ENCODE measurements around the gene MYO5C. TPM values are rescaled to one million over a fixed set of nuclear protein-coding genes. Genes with fewer than 3 reads are reported as not detected.
"Not testable (repeated sequence)": the region's sequence is repeated elsewhere in the genome, so short reads cannot be mapped to it uniquely, and the experiment has no call there.

MYO5C gene
- total and polyA plus RNA-seq, 2 of the 8 experiments (the other 6 are each of a cell fraction or from before 2014, with no cell fraction given), result 8.2 to 26.7 TPM

DNA sequence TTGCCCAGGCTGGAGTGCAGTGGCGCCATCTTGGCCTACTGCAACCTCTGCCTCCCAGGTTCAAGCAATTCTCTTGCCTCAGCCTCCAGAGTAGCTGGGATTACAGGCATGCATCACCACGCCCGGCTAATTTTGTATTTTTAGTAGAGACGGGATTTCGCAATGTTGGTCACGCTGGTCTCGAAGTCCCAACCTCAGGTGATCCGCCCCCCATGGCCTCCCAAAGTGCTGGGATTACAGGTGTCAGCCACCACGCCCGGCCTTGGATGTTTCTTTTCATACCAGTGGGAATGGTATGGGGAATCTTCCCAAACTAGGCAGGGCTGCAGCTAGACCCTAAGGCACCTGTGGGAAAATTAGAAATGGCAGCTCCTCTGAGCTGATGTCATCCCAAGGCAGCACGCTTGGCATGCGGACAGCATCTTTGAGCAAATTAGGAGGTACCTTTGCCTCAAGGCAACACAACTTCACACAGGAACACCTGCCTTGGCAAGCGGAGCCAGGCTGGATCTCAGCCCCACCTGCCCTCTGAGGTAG lies 56.5 kb downstream of the MYO5C start:
- H4K5ac ChIP-seq (ENCODE audit: insufficient read length, low read depth, low read length); H2AFZ ChIP-seq (ENCODE audit: low read length); FAIRE-seq; H2BK120ac ChIP-seq (replicated peaks; ENCODE audit: low read depth, low read length); DNase-seq (ENCODE audit: low read depth in 1 of 2, low spot score in 2 of 2); H3K9me3 ChIP-seq (ENCODE audit: insufficient read depth in 2 of 2, low read depth in 1 of 2, low read length in 1 of 2); H3K27ac ChIP-seq (ENCODE audit: low read depth, low read length); H3K4me3 ChIP-seq (ENCODE audit: extremely low read depth in 1 of 4, insufficient read depth in 2 of 4, low read depth in 3 of 4, low read length in 4 of 4); H3K79me1 ChIP-seq (ENCODE audit: low read depth, low read length); H2BK5ac ChIP-seq (ENCODE audit: low read depth, low read length); H4K8ac ChIP-seq (ENCODE audit: extremely low read depth, insufficient read depth, low read length); H3K4me1 ChIP-seq (replicated peaks in 1 of 4; ENCODE audit: control insufficient read depth in 3 of 4, insufficient read depth in 4 of 4, low read length in 3 of 4); H3K4me2 ChIP-seq (ENCODE audit: insufficient read depth in 1 of 2, low read depth in 2 of 2, low read length in 2 of 2); H2BK12ac ChIP-seq (ENCODE audit: low read depth, low read length); H3K9ac ChIP-seq (replicated peaks in 1 of 4; ENCODE audit: extremely low read depth in 1 of 4, low read depth in 3 of 4, low read length in 3 of 4); POLR2A ChIA-PET (ENCODE audit: partially characterized antibody); H4K91ac ChIP-seq (replicated peaks; ENCODE audit: insufficient read length, low read length); H3K23ac ChIP-seq (ENCODE audit: insufficient read length); H3K23me2 ChIP-seq (ENCODE audit: low read depth, low read length); H4K20me1 ChIP-seq (replicated peaks in 1 of 2; ENCODE audit: control insufficient read depth in 1 of 2, insufficient read depth in 2 of 2, low read length in 2 of 2); H2AK5ac ChIP-seq (ENCODE audit: low read depth, low read length); H3K79me2 ChIP-seq (ENCODE audit: control insufficient read depth in 1 of 2, insufficient read depth in 2 of 2, low read length in 2 of 2); H3K14ac ChIP-seq (ENCODE audit: insufficient read length); H3K18ac ChIP-seq (ENCODE audit: extremely low read depth, low read length); H2BK20ac ChIP-seq (ENCODE audit: low read length); H3K4ac ChIP-seq (replicated peaks; ENCODE audit: insufficient read length, low read depth, low read length); H2BK15ac ChIP-seq (ENCODE audit: low read length); H3K27me3 ChIP-seq (replicated peaks in 1 of 4; ENCODE audit: control insufficient read depth in 3 of 4, extremely low read depth in 1 of 4, insufficient read depth in 3 of 4, low read length in 3 of 4); H3K56ac ChIP-seq (replicated peaks; ENCODE audit: insufficient read length, low read depth, low read length): not testable (repeated sequence)
- H3K36me3 ChIP-seq (ENCODE audit: control insufficient read depth in 2 of 4, insufficient read depth in 4 of 4, low read length in 3 of 4), result peaks cover 20 to 59% (median 47%) of the 10 kb centered on the region in 4 experiments; a peak in 7 of 8 replicates
- 98% methylated on average over 13 of the region's 13 CpGs; no CpG with 5 or more reads in 1 of the 2 experiments for WGBS, 2 experiments (ENCODE audit: extremely low coverage in 1 of 2, insufficient coverage in 1 of 2, insufficient read length in 1 of 2, insufficient replicate concordance in 2 of 2, low coverage in 1 of 2, low lambda C conversion rate in 2 of 2, missing lambda C conversion rate in 1 of 2)
- CTCF ChIA-PET (ENCODE audit: partially characterized antibody), result interaction anchor here (0.6 to 3.1 kb wide), 9 partner anchors 7 to 495 kb away, joined by 3 to 23 read pairs (median 4); no protein-coding TSS in a partner anchor

Measured in H1 (cell line).